ENCODE data around the gene SOCS6. TPM values are rescaled to one million over a fixed set of nuclear protein-coding genes. Genes with fewer than 3 reads are reported as not detected.

The SOCS6 gene
- total RNA-seq, 2 donors from 2014 or later: 34.2 to 54.8 TPM

DNA sequence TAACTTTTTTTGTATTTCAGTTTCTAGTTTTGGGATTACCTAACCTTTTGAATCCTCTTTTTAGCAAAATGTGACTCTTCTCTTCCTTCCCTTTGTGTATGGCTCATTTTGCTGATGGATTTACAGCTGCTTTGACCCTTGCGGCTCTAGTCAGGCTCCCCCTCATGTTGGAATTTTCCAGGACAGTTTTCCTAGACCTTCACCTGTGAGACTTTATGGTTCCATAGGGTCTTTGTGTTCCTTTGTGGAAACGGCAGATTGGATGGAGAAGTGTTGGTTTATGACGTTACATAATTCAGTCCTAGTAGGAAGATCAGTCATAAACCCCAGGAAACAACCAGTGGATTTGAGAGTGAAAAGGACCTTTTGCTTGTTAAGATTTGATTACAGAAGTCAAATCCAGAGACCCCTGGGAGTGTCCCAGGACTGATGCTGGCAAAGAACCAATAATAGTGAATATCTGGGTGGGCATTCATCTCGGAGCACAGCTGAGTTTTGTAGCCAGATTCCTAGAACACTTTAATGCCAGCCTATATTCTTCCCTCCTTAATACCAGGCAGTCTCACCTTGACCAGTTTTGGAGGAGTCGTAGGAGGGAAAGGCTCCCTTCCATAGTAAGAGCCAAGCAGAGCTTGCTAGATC, 42.7 kb downstream of the SOCS6 start:
- TF ChIP-seq, protein P1, sequence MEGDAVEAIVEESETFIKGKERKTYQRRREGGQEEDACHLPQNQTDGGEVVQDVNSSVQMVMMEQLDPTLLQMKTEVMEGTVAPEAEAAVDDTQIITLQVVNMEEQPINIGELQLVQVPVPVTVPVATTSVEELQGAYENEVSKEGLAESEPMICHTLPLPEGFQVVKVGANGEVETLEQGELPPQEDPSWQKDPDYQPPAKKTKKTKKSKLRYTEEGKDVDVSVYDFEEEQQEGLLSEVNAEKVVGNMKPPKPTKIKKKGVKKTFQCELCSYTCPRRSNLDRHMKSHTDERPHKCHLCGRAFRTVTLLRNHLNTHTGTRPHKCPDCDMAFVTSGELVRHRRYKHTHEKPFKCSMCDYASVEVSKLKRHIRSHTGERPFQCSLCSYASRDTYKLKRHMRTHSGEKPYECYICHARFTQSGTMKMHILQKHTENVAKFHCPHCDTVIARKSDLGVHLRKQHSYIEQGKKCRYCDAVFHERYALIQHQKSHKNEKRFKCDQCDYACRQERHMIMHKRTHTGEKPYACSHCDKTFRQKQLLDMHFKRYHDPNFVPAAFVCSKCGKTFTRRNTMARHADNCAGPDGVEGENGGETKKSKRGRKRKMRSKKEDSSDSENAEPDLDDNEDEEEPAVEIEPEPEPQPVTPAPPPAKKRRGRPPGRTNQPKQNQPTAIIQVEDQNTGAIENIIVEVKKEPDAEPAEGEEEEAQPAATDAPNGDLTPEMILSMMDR (IDR thresholded peaks at IDR 0.05): no peak
- Histone ChIP-seq H3K27me3 (no peaks in the 10 kb centered on the region), H3K9ac (ENCODE audit: low read depth in 2 of 2, low read length in 2 of 2) (no peak overlapping the region)

DNA sequence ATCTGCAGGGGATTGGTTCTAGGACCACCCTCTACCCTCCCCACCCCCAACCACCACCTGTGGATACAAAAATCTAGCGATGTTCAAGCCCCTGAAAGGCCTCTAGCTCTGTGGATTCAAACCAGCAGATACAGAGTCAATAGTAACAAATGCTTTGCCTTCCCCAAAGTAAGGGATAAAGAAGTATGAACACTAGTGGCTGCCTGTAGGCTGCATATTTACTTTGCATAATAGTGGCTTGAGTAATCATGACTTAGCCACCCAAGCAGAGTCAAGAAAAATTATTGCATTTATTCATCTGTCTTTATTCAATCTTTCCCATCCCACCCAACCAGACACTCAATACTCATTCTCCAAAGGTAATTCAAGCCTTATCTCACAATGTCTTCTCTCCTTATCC, 43.8 kb downstream of the SOCS6 start:
- intact Hi-C loops (cut with DNase I): no loop called here
- Histone ChIP-seq H3K27me3 (no peaks in the 10 kb centered on the region), H3K36me3 (no peaks in the 10 kb centered on the region), H3K9me3 (no peaks in the 10 kb centered on the region), H3K9ac (ENCODE audit: low read depth in 2 of 2, low read length in 2 of 2) (no peak overlapping the region), H3K4me1 (no peaks in the 10 kb centered on the region), H3K4me3 (no peak overlapping the region), H3K27ac (no peak overlapping the region)
- TF ChIP-seq, protein P1 (IDR thresholded peaks at IDR 0.05): no peak
- DNase-seq: no peak

More for the DNA sequence above, 42.7 kb downstream of the SOCS6 start:
- H3K4me3 ChIP-seq: no peak overlapping the region
- no peak for DNase-seq
- intact Hi-C loops (cut with DNase I): no loop called here
- no peaks in the 10 kb centered on the region for H3K36me3 ChIP-seq
- H3K4me1 ChIP-seq: no peaks in the 10 kb centered on the region
- no peak overlapping the region for H3K27ac ChIP-seq
- no peaks in the 10 kb centered on the region for H3K9me3 ChIP-seq

DNA sequence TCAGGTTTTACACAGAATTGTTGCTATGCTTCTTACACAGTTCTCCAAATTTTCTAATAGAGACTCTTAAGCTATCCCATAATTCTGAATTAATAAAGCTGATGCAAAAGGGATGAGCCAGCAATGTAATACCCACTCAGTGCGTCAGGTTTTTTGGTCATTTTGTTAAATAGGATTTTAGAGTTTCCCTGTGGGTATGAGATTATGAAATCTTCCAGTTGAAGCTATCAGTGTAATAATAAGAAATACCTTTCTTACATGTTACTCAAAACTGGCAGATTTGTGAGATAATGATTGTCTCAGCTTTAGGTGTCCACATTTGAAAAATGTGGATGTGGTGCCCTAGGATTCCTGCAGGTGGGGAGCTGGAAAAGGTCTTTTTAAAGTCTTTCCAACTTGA, 44.5 kb downstream of the SOCS6 start:
- H3K4me1 ChIP-seq: no peaks in the 10 kb centered on the region

DNA sequence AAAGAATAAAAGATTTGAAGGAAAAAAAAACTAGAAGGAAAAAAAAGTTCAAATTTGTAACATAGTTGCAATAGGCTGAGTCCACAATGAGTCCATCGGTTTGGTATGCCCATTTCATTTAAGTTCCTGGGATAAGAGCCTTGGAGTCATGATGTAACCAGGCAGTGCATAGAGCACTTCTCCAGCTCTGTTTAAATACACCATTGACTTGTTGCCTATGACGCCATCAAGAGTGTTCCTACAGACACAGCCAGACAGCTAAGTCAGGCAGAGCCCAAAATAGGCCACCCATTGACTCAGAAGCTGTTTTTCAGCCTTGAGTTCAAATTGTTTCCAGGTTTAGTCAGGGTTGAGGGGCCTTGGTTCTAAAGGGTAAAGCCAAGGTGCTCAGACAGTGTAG, 44.9 kb downstream of the SOCS6 start:
- intact Hi-C loops (cut with DNase I): no loop called here

More for the DNA sequence above, 44.5 kb downstream of the SOCS6 start:
- Histone ChIP-seq H3K27me3 (no peaks in the 10 kb centered on the region), H3K9me3 (no peaks in the 10 kb centered on the region), H3K36me3 (no peaks in the 10 kb centered on the region), H3K4me3 (no peak overlapping the region), H3K27ac (no peak overlapping the region), H3K9ac (ENCODE audit: low read depth in 2 of 2, low read length in 2 of 2) (no peak overlapping the region)
- TF ChIP-seq, protein P1 (IDR thresholded peaks at IDR 0.05): no peak
- no peak for DNase-seq
- intact Hi-C loops (cut with DNase I): no loop called here

DNA sequence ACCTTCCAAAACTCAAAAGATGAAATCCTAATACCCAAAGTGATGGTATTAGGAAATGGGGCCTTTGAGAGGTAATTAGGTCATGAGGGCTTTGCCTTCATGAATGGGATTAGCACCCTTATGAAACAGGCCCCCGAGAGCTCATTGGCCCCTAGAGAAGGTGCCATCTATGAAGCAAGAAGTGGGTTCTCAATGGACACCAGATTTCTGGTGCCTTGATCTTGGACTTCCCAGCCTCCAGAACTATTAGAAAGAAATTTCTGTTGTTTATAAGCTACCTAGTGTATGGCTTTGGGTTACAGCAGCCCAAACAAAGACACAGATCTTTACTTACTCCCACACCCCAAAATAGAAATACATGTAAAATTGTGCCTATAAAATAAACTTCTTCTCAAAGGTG, 45.4 kb downstream of the SOCS6 start:
- Histone ChIP-seq H3K27me3 (no peaks in the 10 kb centered on the region), H3K4me3 (no peak overlapping the region), H3K27ac (no peak overlapping the region), H3K4me1 (no peaks in the 10 kb centered on the region), H3K36me3 (no peaks in the 10 kb centered on the region), H3K9ac (ENCODE audit: low read depth in 2 of 2, low read length in 2 of 2) (no peak overlapping the region), H3K9me3 (no peaks in the 10 kb centered on the region)
- no peak for DNase-seq
- TF ChIP-seq, protein P1 (IDR thresholded peaks at IDR 0.05): no peak
- intact Hi-C loops (cut with DNase I): no loop called here

More for the DNA sequence above, 44.9 kb downstream of the SOCS6 start:
- Histone ChIP-seq H3K9me3 (no peaks in the 10 kb centered on the region), H3K36me3 (no peaks in the 10 kb centered on the region), H3K4me3 (no peak overlapping the region), H3K9ac (ENCODE audit: low read depth in 2 of 2, low read length in 2 of 2) (no peak overlapping the region), H3K27ac (no peak overlapping the region), H3K4me1 (no peaks in the 10 kb centered on the region), H3K27me3 (no peaks in the 10 kb centered on the region)
- no peak for DNase-seq
- TF ChIP-seq, protein P1 (IDR thresholded peaks at IDR 0.05): no peak

All from colonic mucosa (tissue), 4 donors.